ENCODE measurements around the gene PGPEP1. TPM values are rescaled to one million over a fixed set of nuclear protein-coding genes. Genes with fewer than 3 reads are reported as not detected.
A peak's percentile ranks its signal among the peaks of the same experiment; 100 is the strongest.
"Not testable (repeated sequence)": the region's sequence is repeated elsewhere in the genome, so short reads cannot be mapped to it uniquely, and the experiment has no call there.

Gene PGPEP1
- polyA plus RNA-seq, 4 donors = 29.1 to 77.9 (median 38.6) TPM

DNA sequence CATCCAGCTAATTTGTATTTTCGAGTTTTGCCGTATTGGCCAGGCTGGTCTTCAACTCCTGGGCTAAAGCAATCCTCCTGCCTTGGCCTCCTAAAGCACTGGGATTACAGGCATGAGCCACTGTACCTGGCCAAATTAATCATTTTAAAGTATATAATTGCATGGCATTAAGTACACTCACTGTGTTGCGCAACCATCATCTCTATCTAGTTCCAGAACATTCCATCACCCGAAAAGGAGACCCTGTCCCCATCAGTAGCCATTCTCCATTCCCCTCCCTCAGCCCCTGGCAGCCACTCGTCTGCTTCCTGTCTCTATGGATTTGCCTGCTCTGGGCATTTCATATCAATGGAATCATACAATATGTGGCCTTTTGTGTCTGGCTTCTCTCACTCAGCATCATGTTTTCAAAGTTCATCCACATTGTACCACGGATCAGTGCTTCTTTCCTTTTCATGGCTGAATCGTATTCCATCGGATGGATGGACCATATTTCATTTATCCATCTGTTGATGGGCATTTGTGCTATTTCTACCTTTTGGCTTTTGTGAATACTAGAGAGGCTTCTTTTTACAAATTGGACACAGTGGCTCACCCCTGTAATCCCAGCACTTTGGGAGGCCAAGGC is 13.1 kb downstream of the PGPEP1 start:
- H3K36me3 ChIP-seq (ENCODE audit: control insufficient read depth in 3 of 3, insufficient read depth in 2 of 3, low read depth in 1 of 3, low read length in 3 of 3) = peaks cover 5 to 91% (median 11%) of the 10 kb centered on the region in 3 donors
- DNase-seq (no peak), FAIRE-seq (no peak)
- H3K4me3 ChIP-seq (ENCODE audit: low read depth in 1 of 3, low read length in 3 of 3) = no peak overlapping the region
- H3K27me3 ChIP-seq (ENCODE audit: control insufficient read depth in 3 of 3, insufficient read depth in 3 of 3, low read length in 3 of 3) = no peaks in the 10 kb centered on the region
- no peaks in the 10 kb centered on the region for H3K4me1 ChIP-seq (ENCODE audit: control insufficient read depth in 3 of 3, insufficient read depth in 2 of 3, low read depth in 1 of 3, low read length in 2 of 3)
- H3K9me3 ChIP-seq (ENCODE audit: control insufficient read depth in 2 of 2, insufficient read depth in 1 of 2, low read depth in 1 of 2, low read length in 1 of 2) = peaks cover 0 to 5% of the 10 kb centered on the region in 2 donors
- H3K27ac ChIP-seq (ENCODE audit: low read depth in 1 of 3, low read length in 2 of 3) = no peak overlapping the region
- WGBS, 3 donors = 93 to 96% (median 95%) methylated on average over 8 of the region's 8 CpGs

DNA sequence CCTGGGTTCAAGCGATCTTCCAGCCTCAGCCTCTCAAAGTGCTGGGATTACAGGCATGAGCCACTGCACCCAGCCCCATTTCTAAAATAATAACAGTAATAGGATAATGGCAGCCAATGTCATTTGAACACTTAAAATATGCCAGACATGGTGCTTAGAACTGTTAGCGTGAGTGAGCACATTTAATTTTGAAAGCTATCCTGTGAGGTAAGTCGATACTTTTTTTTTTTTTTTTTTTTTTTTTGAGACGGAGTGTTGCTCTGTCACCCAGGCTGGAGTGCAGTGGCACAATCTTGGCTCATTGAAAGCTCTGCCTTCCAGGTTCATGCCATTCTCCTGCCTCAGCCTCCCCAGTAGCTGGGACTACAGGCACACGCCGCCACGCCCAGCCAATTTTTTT is 14.3 kb downstream of the PGPEP1 start:
- not testable (repeated sequence) for H3K27ac ChIP-seq (ENCODE audit: low read depth in 1 of 3, low read length in 2 of 3); H3K27me3 ChIP-seq (ENCODE audit: control insufficient read depth in 3 of 3, insufficient read depth in 3 of 3, low read length in 3 of 3); DNase-seq; H3K4me1 ChIP-seq (ENCODE audit: control insufficient read depth in 3 of 3, insufficient read depth in 2 of 3, low read depth in 1 of 3, low read length in 2 of 3); H3K4me3 ChIP-seq (ENCODE audit: low read depth in 1 of 3, low read length in 3 of 3); FAIRE-seq; H3K9me3 ChIP-seq (ENCODE audit: control insufficient read depth in 2 of 2, insufficient read depth in 1 of 2, low read depth in 1 of 2, low read length in 1 of 2)
- H3K36me3 ChIP-seq (ENCODE audit: control insufficient read depth in 3 of 3, insufficient read depth in 2 of 3, low read depth in 1 of 3, low read length in 3 of 3) = peaks cover 5 to 91% (median 14%) of the 10 kb centered on the region in 3 donors
- WGBS, 3 donors = 93 to 98% (median 97%) methylated on average over 6 to 7 of the region's 7 CpGs

DNA sequence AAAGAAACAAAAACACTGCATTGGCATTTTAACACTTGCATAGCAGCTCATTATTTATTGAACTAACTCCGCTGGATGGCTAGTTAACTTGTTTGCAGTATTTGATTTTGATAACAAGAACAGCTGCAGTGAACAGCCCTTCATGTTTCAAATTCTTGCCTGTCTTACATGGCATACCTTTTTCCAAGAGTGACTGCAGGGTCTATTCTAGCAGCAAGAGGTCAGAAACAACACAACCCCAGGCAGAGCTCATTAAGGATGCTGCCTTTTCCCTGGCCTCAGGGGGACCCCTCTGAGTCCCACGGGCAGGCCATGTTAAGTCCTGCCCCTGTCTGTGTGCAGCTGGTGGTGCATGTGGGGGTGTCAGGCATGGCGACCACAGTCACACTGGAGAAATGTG is 16.6 kb downstream of the PGPEP1 start:
- H3K9me3 ChIP-seq (ENCODE audit: control insufficient read depth in 2 of 2, insufficient read depth in 1 of 2, low read depth in 1 of 2, low read length in 1 of 2) = peaks cover 0 to 5% of the 10 kb centered on the region in 2 donors
- no peak overlapping the region for H3K27ac ChIP-seq (ENCODE audit: low read depth in 1 of 3, low read length in 2 of 3)
- H3K4me3 ChIP-seq (ENCODE audit: low read depth in 1 of 3, low read length in 3 of 3) = no peak overlapping the region
- H3K4me1 ChIP-seq (ENCODE audit: control insufficient read depth in 3 of 3, insufficient read depth in 2 of 3, low read depth in 1 of 3, low read length in 2 of 3) = no peaks in the 10 kb centered on the region
- FAIRE-seq = no peak
- no peaks in the 10 kb centered on the region for H3K27me3 ChIP-seq (ENCODE audit: control insufficient read depth in 3 of 3, insufficient read depth in 3 of 3, low read length in 3 of 3)
- peaks cover 12 to 93% (median 15%) of the 10 kb centered on the region in 3 donors for H3K36me3 ChIP-seq (ENCODE audit: control insufficient read depth in 3 of 3, insufficient read depth in 2 of 3, low read depth in 1 of 3, low read length in 3 of 3)
- WGBS, 3 donors = 88 to 93% (median 90%) methylated on average over 3 of the region's 3 CpGs
- no peak for DNase-seq

DNA sequence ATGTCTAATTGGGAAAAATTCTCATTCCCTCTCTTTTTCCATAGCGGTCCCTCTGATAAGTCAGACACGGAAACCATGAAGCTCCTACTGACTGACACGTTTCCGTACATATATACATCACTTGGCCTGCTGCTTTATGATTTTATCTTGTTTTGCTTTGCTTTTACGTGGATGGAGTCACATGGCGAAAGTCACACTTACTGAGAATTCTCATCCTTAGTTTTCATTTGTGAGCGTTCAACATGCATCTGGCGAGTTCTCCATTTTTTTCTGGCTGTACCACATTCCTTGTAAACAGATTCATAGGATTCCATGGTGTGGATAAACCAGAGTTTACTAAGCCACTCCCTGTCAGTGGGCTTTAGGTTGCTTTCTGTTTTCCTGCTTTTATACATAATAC is 21.2 kb downstream of the PGPEP1 start:
- no peak overlapping the region for H3K27ac ChIP-seq (ENCODE audit: low read depth in 1 of 3, low read length in 2 of 3)
- DNase-seq (no peak), FAIRE-seq (no peak)
- H3K4me1 ChIP-seq (ENCODE audit: control insufficient read depth in 3 of 3, insufficient read depth in 2 of 3, low read depth in 1 of 3, low read length in 2 of 3) = peaks cover 0 to 25% (median 4%) of the 10 kb centered on the region in 3 donors
- H3K36me3 ChIP-seq (ENCODE audit: control insufficient read depth in 3 of 3, insufficient read depth in 2 of 3, low read depth in 1 of 3, low read length in 3 of 3) = peaks cover 18 to 91% (median 18%) of the 10 kb centered on the region in 3 donors
- 92 to 97% (median 95%) methylated on average over 8 of the region's 8 CpGs for WGBS, 3 donors
- peaks cover 0 to 5% of the 10 kb centered on the region in 2 donors for H3K9me3 ChIP-seq (ENCODE audit: control insufficient read depth in 2 of 2, insufficient read depth in 1 of 2, low read depth in 1 of 2, low read length in 1 of 2)
- H3K27me3 ChIP-seq (ENCODE audit: control insufficient read depth in 3 of 3, insufficient read depth in 3 of 3, low read length in 3 of 3) = no peaks in the 10 kb centered on the region
- H3K4me3 ChIP-seq (ENCODE audit: low read depth in 1 of 3, low read length in 3 of 3) = no peak overlapping the region

DNA sequence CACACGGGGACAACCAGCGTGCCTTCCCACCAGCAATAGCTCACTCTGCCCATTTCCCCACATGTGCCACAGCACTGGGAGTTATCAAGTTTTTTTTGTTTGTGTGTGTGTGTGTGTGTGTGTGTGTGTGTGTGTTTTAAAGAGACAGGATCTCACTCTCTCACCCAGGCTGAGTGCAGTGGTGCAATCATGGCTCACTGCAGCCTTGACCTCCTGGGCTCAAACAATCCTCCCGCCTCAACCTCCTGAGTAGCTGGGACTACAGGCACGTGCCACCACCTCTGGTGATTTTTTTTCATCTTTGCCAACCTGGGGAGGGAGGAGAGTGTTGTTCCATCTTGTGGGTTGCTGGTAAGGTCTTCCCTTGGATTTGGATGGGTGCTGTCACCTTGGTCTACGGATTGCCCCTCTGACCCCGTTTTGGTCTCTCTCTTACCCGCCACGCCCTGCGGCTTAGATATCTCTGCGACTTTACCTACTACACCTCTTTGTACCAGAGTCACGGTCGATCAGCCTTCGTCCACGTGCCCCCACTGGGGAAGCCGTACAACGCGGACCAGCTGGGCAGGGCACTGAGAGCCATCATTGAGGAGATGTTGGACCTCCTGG is 22.6 kb downstream of the PGPEP1 start:
- Histone ChIP-seq H3K27ac (ENCODE audit: low read depth in 1 of 3, low read length in 2 of 3) (peak overlapping the region in 1 of 3 donors; percentile 92), H3K4me1 (ENCODE audit: control insufficient read depth in 3 of 3, insufficient read depth in 2 of 3, low read depth in 1 of 3, low read length in 2 of 3) (peaks cover 0 to 25% (median 4%) of the 10 kb centered on the region in 3 donors), H3K4me3 (ENCODE audit: low read depth in 1 of 3, low read length in 3 of 3) (no peak overlapping the region), H3K36me3 (ENCODE audit: control insufficient read depth in 3 of 3, insufficient read depth in 2 of 3, low read depth in 1 of 3, low read length in 3 of 3) (peaks cover 9 to 91% (median 18%) of the 10 kb centered on the region in 3 donors), H3K27me3 (ENCODE audit: control insufficient read depth in 3 of 3, insufficient read depth in 3 of 3, low read length in 3 of 3) (no peaks in the 10 kb centered on the region), H3K9me3 (ENCODE audit: control insufficient read depth in 2 of 2, insufficient read depth in 1 of 2, low read depth in 1 of 2, low read length in 1 of 2) (no peaks in the 10 kb centered on the region)
- FAIRE-seq = no peak
- no peak for DNase-seq
- WGBS, 3 donors = 51 to 83% (median 80%) methylated on average over 17 of the region's 17 CpGs

DNA sequence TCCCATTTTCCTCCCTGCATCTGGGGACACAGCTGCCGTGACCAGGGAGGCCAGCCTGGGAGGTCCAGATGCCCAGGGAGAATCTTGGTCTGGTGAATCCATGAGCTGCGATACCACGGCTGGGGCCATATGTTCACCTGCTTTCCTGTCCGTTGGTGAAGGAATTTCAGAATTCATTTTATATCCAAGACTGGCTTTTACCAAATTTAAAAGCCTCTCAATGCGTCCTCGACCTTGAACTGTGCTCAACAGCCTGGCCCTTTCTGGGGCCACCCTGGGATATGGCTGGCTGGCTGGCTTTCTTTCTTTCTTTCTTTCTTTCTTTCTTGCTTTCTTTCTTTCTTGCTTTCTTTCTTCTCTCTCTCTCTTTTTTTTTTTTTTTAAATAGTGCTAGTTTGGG is 23.4 kb downstream of the PGPEP1 start:
- WGBS, 3 donors = 60 to 75% (median 74%) methylated on average over 6 of the region's 6 CpGs
- H3K27ac ChIP-seq (ENCODE audit: low read depth in 1 of 3, low read length in 2 of 3) = peak overlapping the region; percentile 37 to 92 (median 52)
- peaks cover 0 to 30% (median 4%) of the 10 kb centered on the region in 3 donors for H3K4me1 ChIP-seq (ENCODE audit: control insufficient read depth in 3 of 3, insufficient read depth in 2 of 3, low read depth in 1 of 3, low read length in 2 of 3)
- H3K36me3 ChIP-seq (ENCODE audit: control insufficient read depth in 3 of 3, insufficient read depth in 2 of 3, low read depth in 1 of 3, low read length in 3 of 3) = peaks cover 9 to 90% (median 15%) of the 10 kb centered on the region in 3 donors
- FAIRE-seq = no peak
- no peak overlapping the region for H3K4me3 ChIP-seq (ENCODE audit: low read depth in 1 of 3, low read length in 3 of 3)
- no peaks in the 10 kb centered on the region for H3K9me3 ChIP-seq (ENCODE audit: control insufficient read depth in 2 of 2, insufficient read depth in 1 of 2, low read depth in 1 of 2, low read length in 1 of 2)
- H3K27me3 ChIP-seq (ENCODE audit: control insufficient read depth in 3 of 3, insufficient read depth in 3 of 3, low read length in 3 of 3) = no peaks in the 10 kb centered on the region
- DNase-seq = no peak

DNA sequence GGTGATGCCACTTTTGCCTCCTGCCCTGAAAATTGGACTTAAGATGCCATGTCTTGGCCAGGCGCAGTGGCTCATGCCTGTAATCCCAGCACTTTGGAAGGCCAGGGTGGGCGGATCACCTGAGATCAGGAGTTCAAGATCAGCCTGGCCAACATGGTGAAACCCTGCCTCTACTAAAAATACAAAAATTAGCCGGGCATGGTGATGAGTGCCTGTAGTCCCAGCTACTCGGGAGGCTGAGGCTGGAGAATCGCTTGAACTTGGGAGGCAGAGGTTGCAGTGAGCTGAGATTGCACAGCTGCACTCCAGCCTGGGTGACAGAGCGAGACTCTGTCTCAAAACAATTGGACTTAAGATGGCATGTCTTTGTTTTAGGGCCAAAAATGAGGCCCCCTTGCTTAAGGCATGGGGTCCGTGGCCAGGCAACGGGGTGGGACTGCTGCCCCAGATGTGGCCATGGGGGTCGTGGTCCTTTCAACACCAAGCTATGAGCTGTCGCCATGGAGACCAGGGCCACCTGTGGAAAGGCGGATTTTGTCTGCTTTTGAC is 24.0 kb downstream of the PGPEP1 start:
- not testable (repeated sequence) for H3K9me3 ChIP-seq (ENCODE audit: control insufficient read depth in 2 of 2, insufficient read depth in 1 of 2, low read depth in 1 of 2, low read length in 1 of 2); DNase-seq; H3K27me3 ChIP-seq (ENCODE audit: control insufficient read depth in 3 of 3, insufficient read depth in 3 of 3, low read length in 3 of 3); H3K4me3 ChIP-seq (ENCODE audit: low read depth in 1 of 3, low read length in 3 of 3); FAIRE-seq
- peaks cover 9 to 90% (median 15%) of the 10 kb centered on the region in 3 donors for H3K36me3 ChIP-seq (ENCODE audit: control insufficient read depth in 3 of 3, insufficient read depth in 2 of 3, low read depth in 1 of 3, low read length in 3 of 3)
- peak overlapping the region; percentile 89 to 95 (median 92) for H3K27ac ChIP-seq (ENCODE audit: low read depth in 1 of 3, low read length in 2 of 3)
- peaks cover 0 to 32% (median 4%) of the 10 kb centered on the region in 3 donors for H3K4me1 ChIP-seq (ENCODE audit: control insufficient read depth in 3 of 3, insufficient read depth in 2 of 3, low read depth in 1 of 3, low read length in 2 of 3)
- WGBS, 3 donors = 25 to 44% (median 43%) methylated on average over 11 of the region's 11 CpGs

DNA sequence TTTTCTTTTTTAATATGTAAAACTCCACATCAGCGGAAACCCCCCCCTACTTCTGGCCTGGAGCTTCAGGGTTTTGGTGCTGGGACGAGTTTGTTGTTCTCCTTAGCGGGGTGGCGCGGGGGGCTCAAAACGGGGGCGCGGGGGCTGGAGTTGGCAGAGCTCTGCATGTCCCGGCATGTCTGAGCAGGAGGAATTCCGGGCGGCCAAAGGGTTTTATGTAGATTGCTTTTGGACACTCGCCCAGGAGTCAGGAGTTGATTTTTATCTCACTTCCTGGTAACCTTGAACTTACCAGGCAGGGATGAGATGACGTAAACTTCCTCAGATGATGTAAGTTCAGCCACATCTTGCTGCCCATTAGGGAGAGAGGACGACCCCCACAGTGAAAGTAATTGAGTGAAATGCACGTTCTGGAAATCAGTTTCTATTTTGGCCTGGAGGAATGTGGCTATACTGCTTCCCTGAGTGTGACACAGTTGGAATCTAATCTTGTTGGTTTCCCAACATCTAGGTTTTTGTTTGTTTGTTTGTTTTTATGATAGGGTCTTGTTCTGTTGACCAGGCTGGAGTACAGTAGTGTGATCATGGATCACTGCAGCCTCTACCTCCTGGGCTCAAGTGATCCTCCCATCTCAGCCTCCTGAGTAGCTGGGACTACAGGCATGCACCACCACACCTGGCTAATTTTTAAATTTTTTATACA is 24.6 kb downstream of the PGPEP1 start:
- WGBS, 3 donors = 3 to 20% (median 20%) methylated on average over 15 of the region's 15 CpGs
- DNase-seq (peak; percentile 96), FAIRE-seq (no peak)
- peak overlapping the region; percentile 89 to 95 (median 92) for H3K27ac ChIP-seq (ENCODE audit: low read depth in 1 of 3, low read length in 2 of 3)
- no peaks in the 10 kb centered on the region for H3K9me3 ChIP-seq (ENCODE audit: control insufficient read depth in 2 of 2, insufficient read depth in 1 of 2, low read depth in 1 of 2, low read length in 1 of 2)
- no peaks in the 10 kb centered on the region for H3K27me3 ChIP-seq (ENCODE audit: control insufficient read depth in 3 of 3, insufficient read depth in 3 of 3, low read length in 3 of 3)
- H3K4me1 ChIP-seq (ENCODE audit: control insufficient read depth in 3 of 3, insufficient read depth in 2 of 3, low read depth in 1 of 3, low read length in 2 of 3) = peaks cover 0 to 32% (median 4%) of the 10 kb centered on the region in 3 donors
- no peak overlapping the region for H3K4me3 ChIP-seq (ENCODE audit: low read depth in 1 of 3, low read length in 3 of 3)
- H3K36me3 ChIP-seq (ENCODE audit: control insufficient read depth in 3 of 3, insufficient read depth in 2 of 3, low read depth in 1 of 3, low read length in 3 of 3) = peaks cover 5 to 90% (median 15%) of the 10 kb centered on the region in 3 donors

All from small intestine (tissue), 7 donors.